SK-N-SH (cell line): ENCODE results near the gene SNTG2. TPM values are rescaled to one million over a fixed set of nuclear protein-coding genes. Genes with fewer than 3 reads are reported as not detected.

Experiments used
- CTCF ChIA-PET: fragments of 300-600, 350-600 bp; formaldehyde crosslinking; extraction: SDS; loops from one replicate; lab custom pipeline; 2021; lab: Yijun Ruan, JAX
- POLR2A ChIA-PET: fragments of 350-600 bp; sonication (Branson Sonifier 250); formaldehyde crosslinking; extraction: SDS; loops from one replicate; lab custom pipeline; 2020; ENCODE audit warnings: antibody characterized with exemption, inconsistent platforms; lab: Yijun Ruan, JAX
- DNase-seq: peaks from one replicate; pipeline ENCODE4 v3.0.0; 2012
- H2AFZ ChIP-seq: fragments of 200-600 bp; sonication (generic); 2 replicates; pipeline ENCODE4 v1.8.1; 2016; ENCODE audit warnings: antibody characterized with exemption, mild to moderate bottlenecking, low read depth
- H3F3A ChIP-seq: fragments of 200-600 bp; sonication (generic); replicated peaks from 2 replicates; pipeline ENCODE3; 2016; ENCODE audit warnings: antibody characterized with exemption, mild to moderate bottlenecking; ENCODE audit not compliant: insufficient read depth
- H3K27ac ChIP-seq, 2 experiments: fragments of 200-500 bp in 1 of 2; fragments of 200-600 bp in 1 of 2; sonication (Bioruptor generic) in 1 of 2; sonication (generic), shearing (Covaris generic) in 1 of 2; 2 replicates each; pipeline versions ENCODE4 v1.5.1 to v1.6.1; 2014 to 2016; ENCODE audit warnings: low read depth in 2 of 2, inconsistent platforms in 1 of 2, low read length in 1 of 2, mild to moderate bottlenecking in 1 of 2, mixed read lengths in 1 of 2
- H3K27me3 ChIP-seq: fragments of 200-600 bp; sonication (generic), shearing (Covaris generic); 2 replicates; pipeline ENCODE4 v1.6.1; 2016; ENCODE audit warnings: mixed run types; ENCODE audit not compliant: insufficient read depth
- H3K36me3 ChIP-seq, 2 experiments: fragments of 200-500 bp in 1 of 2; fragments of 200-600 bp in 1 of 2; sonication (Bioruptor generic) in 1 of 2; sonication (generic) in 1 of 2; replicated peaks in 1 of 2; 2 replicates each; pipeline versions ENCODE3 to v1.5.1; 2014 to 2016; ENCODE audit warnings: low read length in 1 of 2, mild to moderate bottlenecking in 1 of 2; ENCODE audit not compliant: insufficient read depth in 2 of 2, control insufficient read depth in 1 of 2
- H3K4me1 ChIP-seq, 2 experiments: fragments of 200-500 bp in 1 of 2; fragments of 200-600 bp in 1 of 2; sonication (Bioruptor generic) in 1 of 2; sonication (generic), shearing (Covaris generic) in 1 of 2; 2 replicates each; pipeline versions ENCODE4 v1.5.1 to v1.6.1; 2014 to 2016; ENCODE audit warnings: low read depth in 1 of 2, low read length in 1 of 2, mixed run types in 1 of 2; ENCODE audit not compliant: insufficient read depth in 2 of 2, control insufficient read depth in 1 of 2
- H3K4me2 ChIP-seq: fragments of 200-600 bp; sonication (generic), shearing (Covaris generic); 2 replicates; pipeline ENCODE4 v1.6.1; 2017; ENCODE audit warnings: mixed run types
- H3K4me3 ChIP-seq, 2 experiments: fragments of 200-500 bp in 1 of 2; fragments of 200-600 bp in 1 of 2; sonication (Bioruptor generic) in 1 of 2; sonication (generic), shearing (Covaris generic) in 1 of 2; 2 replicates each; pipeline versions ENCODE4 v1.5.1 to v1.8.1; 2014 to 2016; ENCODE audit warnings: low read depth in 2 of 2, inconsistent platforms in 1 of 2, low read length in 1 of 2, mild to moderate bottlenecking in 1 of 2, mixed read lengths in 1 of 2, moderate library complexity in 1 of 2
- H3K79me2 ChIP-seq: fragments of 200-600 bp; sonication (generic); 2 replicates; pipeline ENCODE4 v1.8.1; 2017; ENCODE audit warnings: mild to moderate bottlenecking; ENCODE audit not compliant: insufficient read depth
- H3K9ac ChIP-seq: fragments of 200-600 bp; sonication (generic); 2 replicates; pipeline ENCODE4 v1.6.1; 2017; ENCODE audit warnings: mixed run types
- H3K9me2 ChIP-seq: fragments of 200-600 bp; sonication (generic); 2 replicates; pipeline ENCODE4 v1.6.1; 2017; ENCODE audit warnings: mixed run types
- H3K9me3 ChIP-seq: fragments of 200-600 bp; sonication (generic); 2 replicates; pipeline ENCODE4 v1.6.1; 2017; ENCODE audit warnings: mixed run types, mild to moderate bottlenecking, moderate library complexity
- H4K20me1 ChIP-seq: fragments of 200-600 bp; sonication (generic); 2 replicates; pipeline ENCODE4 v1.6.1; 2017; ENCODE audit warnings: mild to moderate bottlenecking, mixed run types; ENCODE audit not compliant: insufficient read depth
- CHD2 ChIP-seq: fragments of 150-350 bp; IDR thresholded peaks from 2 replicates; pipeline ENCODE4 v1.6.1; 2018; ENCODE audit warnings: low read length; ENCODE audit not compliant: partially characterized antibody
- ELF1 ChIP-seq: IDR thresholded peaks from 2 replicates; pipeline ENCODE4 v1.4.0; 2012
- FOXM1 ChIP-seq: IDR thresholded peaks from 2 replicates; pipeline ENCODE4 v1.4.0; 2012; ENCODE audit warnings: low read depth, mild to moderate bottlenecking
- MEF2A ChIP-seq: IDR thresholded peaks from 2 replicates; pipeline ENCODE4 v1.4.0; 2012; ENCODE audit warnings: low read depth, borderline replicate concordance
- MXI1 ChIP-seq: IDR thresholded peaks from 2 replicates; pipeline ENCODE4 v1.6.1; 2012; ENCODE audit warnings: mild to moderate bottlenecking, low read depth, low read length, improper control_type of control experiment
- RAD21 ChIP-seq: IDR thresholded peaks from 2 replicates; pipeline ENCODE4 v1.6.1; 2012; ENCODE audit warnings: mild to moderate bottlenecking, low read length
- RFX5 ChIP-seq: IDR thresholded peaks from 2 replicates; pipeline ENCODE4 v1.6.1; 2012; ENCODE audit warnings: mild to moderate bottlenecking, improper control_type of control experiment, low read length
- TCF12 ChIP-seq: IDR thresholded peaks from 2 replicates; pipeline ENCODE4 v1.4.0; 2012
- YY1 ChIP-seq: IDR thresholded peaks from 2 replicates; pipeline ENCODE4 v1.4.0; 2012; ENCODE audit warnings: low read depth, mild to moderate bottlenecking
- WGBS: methylation state at CpG from one replicate; pipeline ENCODE4 v1.1.6; 2017; ENCODE audit warnings: low lambda C conversion rate; 5-methylcytosine and 5-hydroxymethylcytosine counted together
- polyA plus RNA-seq, 3 experiments: library from polyadenylated mRNA; depleted of rRNA; stranded (reverse); fragments of >200 nt; gene quantifications; 2 replicates each; pipeline ENCODE4 v1.2.3, GENCODE V29; 2012
- TF ChIP-seq, protein P1 (sequence below): IDR thresholded peaks from 2 replicates; pipeline ENCODE4 v1.4.0; 2012; ENCODE audit warnings: low read depth
- TF ChIP-seq, protein P2 (sequence below): IDR thresholded peaks from 2 replicates; pipeline ENCODE4 v1.4.0; 2012; ENCODE audit warnings: low read depth, borderline replicate concordance
- TF ChIP-seq, protein P3 (sequence below): IDR thresholded peaks from 2 replicates; pipeline ENCODE4 v1.6.1; 2012; ENCODE audit warnings: mild to moderate bottlenecking, low read depth, low read length, moderate library complexity

The SNTG2 gene
- polyA plus RNA-seq, 1 of the 3 experiments (the other 2 are of a cell fraction), result not detected

DNA sequence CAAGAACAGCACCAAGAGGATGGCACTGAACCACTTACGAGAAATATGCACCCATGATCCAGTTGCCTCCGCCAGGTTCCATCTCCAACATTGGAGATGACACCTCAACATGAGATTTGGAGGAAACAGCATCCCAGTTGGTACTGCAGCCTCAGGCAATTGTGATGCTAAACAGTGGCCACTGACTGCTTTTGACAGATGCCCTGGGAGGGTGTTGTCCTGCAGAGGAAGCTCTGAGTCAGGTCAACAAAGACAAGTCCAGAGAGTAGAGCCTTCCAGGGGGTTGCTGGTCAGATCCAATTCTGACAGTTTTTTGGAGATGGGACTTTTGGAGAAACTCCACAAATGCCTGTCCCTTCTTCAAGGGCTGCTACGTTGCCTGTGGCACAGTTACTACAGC lies 82.4 kb downstream of the SNTG2 start:
- Histone ChIP-seq H3K36me3 (no peaks in the 10 kb centered on the region), H3K27ac (no peak overlapping the region), H4K20me1 (no peaks in the 10 kb centered on the region), H3K79me2 (no peaks in the 10 kb centered on the region), H3K9me3 (no peaks in the 10 kb centered on the region), H3K27me3 (no peaks in the 10 kb centered on the region), H3K4me3 (no peak overlapping the region), H3K9ac (no peak overlapping the region), H3K9me2 (no peaks in the 10 kb centered on the region), H2AFZ (no peak overlapping the region), H3F3A (no peaks in the 10 kb centered on the region), H3K4me1 (peaks cover 0 to 17% of the 10 kb centered on the region in 2 experiments; a peak in 1 of 4 replicates), H3K4me2 (no peak overlapping the region)
- TF ChIP-seq CHD2, result no peak
- ChIA-PET POLR2A (no interaction called here), CTCF (interaction anchor here (1.3 to 1.5 kb wide), 2 partner anchors 15 to 518 kb away, joined by 4 read pairs; no protein-coding TSS in a partner anchor)
- WGBS, result 25% methylated on average over 3 of the region's 3 CpGs
- DNase-seq, result no peak

DNA sequence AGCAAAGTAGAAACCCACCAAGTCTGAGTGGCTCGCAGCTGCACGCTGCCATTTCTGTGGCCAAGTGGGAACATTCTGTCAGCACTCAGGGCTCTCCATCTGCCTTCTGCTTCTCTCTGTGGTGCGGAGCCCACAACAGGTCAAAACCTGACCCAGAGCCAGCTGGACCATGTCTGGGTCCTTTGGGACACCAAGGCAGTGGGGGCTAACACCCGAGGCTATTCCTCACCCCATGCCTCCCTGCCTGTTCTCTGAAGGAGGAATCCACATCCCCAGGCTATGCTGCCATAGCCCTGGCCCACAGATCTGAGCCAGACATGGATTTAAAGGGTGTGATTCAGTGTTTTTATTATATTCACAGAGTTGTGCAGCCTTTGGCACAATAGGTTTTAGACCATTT lies 86.4 kb downstream of the SNTG2 start:
- H3K27ac ChIP-seq, result no peak overlapping the region
- no peaks in the 10 kb centered on the region for H3K79me2 ChIP-seq
- POLR2A ChIA-PET, result no interaction called here
- H3K4me3 ChIP-seq, result no peak overlapping the region
- no peak overlapping the region for H3K4me2 ChIP-seq
- H3K9ac ChIP-seq, result no peak overlapping the region
- peaks cover 4% of the 10 kb centered on the region; the same call in 1 of the 2 replicates for H3K9me3 ChIP-seq
- WGBS, result 0% methylated on average over 1 of the region's 4 CpGs
- TF ChIP-seq, protein P1, sequence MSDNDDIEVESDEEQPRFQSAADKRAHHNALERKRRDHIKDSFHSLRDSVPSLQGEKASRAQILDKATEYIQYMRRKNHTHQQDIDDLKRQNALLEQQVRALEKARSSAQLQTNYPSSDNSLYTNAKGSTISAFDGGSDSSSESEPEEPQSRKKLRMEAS, result no peak
- TF ChIP-seq, all 33 proteins: peak for 0
- Histone ChIP-seq H3K4me1 (peaks cover 0 to 7% of the 10 kb centered on the region in 2 experiments; a peak in 1 of 4 replicates), H4K20me1 (no peaks in the 10 kb centered on the region), H2AFZ (no peak overlapping the region), H3K9me2 (no peaks in the 10 kb centered on the region), H3F3A (no peaks in the 10 kb centered on the region), H3K36me3 (no peaks in the 10 kb centered on the region), H3K27me3 (no peaks in the 10 kb centered on the region)
- DNase-seq, result no peak
- CTCF ChIA-PET, result interaction anchor here (0.7 kb wide), 2 partner anchors 14 to 44 kb away, joined by 3 to 4 read pairs; no protein-coding TSS in a partner anchor

DNA sequence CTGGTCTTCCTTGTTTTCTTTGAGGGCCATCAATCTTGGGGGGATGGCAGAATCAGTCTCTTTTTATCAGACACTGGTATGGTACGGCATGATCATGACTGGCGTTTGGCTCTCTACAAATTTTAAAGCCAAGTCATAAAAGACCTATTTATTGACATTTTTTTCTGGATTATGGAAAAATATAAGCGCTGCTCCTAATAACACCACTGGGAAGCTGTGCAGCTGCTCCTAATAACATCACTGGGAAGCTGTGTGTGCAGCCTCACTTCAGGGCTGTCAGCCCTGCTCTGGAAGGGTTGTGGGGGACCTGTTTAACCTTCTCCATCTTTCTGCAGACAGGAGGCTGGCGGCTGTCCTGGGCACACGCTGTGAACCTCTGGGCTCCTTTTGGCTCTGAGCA lies 88.9 kb downstream of the SNTG2 start:
- Histone ChIP-seq H3K27ac (no peak overlapping the region), H3K4me3 (no peak overlapping the region), H3K27me3 (no peaks in the 10 kb centered on the region)
- CTCF ChIA-PET, result interaction anchor here (0.8 to 2.3 kb wide), 3 partner anchors 9 to 85 kb away, joined by 3 to 6 read pairs (median 3); no protein-coding TSS in a partner anchor
- TF ChIP-seq, protein P2, sequence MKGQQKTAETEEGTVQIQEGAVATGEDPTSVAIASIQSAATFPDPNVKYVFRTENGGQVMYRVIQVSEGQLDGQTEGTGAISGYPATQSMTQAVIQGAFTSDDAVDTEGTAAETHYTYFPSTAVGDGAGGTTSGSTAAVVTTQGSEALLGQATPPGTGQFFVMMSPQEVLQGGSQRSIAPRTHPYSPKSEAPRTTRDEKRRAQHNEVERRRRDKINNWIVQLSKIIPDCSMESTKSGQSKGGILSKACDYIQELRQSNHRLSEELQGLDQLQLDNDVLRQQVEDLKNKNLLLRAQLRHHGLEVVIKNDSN, result no peak
- TF ChIP-seq RFX5 (no peak), RAD21 (no peak), MXI1 (no peak), FOXM1 (no peak), YY1 (no peak), ELF1 (no peak), TCF12 (no peak), MEF2A (no peak)
- TF ChIP-seq, protein P1, result no peak
- TF ChIP-seq, protein P3, sequence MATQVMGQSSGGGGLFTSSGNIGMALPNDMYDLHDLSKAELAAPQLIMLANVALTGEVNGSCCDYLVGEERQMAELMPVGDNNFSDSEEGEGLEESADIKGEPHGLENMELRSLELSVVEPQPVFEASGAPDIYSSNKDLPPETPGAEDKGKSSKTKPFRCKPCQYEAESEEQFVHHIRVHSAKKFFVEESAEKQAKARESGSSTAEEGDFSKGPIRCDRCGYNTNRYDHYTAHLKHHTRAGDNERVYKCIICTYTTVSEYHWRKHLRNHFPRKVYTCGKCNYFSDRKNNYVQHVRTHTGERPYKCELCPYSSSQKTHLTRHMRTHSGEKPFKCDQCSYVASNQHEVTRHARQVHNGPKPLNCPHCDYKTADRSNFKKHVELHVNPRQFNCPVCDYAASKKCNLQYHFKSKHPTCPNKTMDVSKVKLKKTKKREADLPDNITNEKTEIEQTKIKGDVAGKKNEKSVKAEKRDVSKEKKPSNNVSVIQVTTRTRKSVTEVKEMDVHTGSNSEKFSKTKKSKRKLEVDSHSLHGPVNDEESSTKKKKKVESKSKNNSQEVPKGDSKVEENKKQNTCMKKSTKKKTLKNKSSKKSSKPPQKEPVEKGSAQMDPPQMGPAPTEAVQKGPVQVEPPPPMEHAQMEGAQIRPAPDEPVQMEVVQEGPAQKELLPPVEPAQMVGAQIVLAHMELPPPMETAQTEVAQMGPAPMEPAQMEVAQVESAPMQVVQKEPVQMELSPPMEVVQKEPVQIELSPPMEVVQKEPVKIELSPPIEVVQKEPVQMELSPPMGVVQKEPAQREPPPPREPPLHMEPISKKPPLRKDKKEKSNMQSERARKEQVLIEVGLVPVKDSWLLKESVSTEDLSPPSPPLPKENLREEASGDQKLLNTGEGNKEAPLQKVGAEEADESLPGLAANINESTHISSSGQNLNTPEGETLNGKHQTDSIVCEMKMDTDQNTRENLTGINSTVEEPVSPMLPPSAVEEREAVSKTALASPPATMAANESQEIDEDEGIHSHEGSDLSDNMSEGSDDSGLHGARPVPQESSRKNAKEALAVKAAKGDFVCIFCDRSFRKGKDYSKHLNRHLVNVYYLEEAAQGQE, result no peak
- TF ChIP-seq, all 33 proteins: peak for 0
- Histone ChIP-seq H3K9me3 (peaks cover 4% of the 10 kb centered on the region; the same call in 1 of the 2 replicates), H3F3A (no peaks in the 10 kb centered on the region), H4K20me1 (no peaks in the 10 kb centered on the region), H3K9ac (no peak overlapping the region), H3K9me2 (no peaks in the 10 kb centered on the region), H3K4me1 (peaks cover 0 to 7% of the 10 kb centered on the region in 2 experiments; a peak in 1 of 4 replicates), H3K79me2 (no peaks in the 10 kb centered on the region), H2AFZ (no peak overlapping the region), H3K4me2 (no peak overlapping the region), H3K36me3 (no peaks in the 10 kb centered on the region)
- POLR2A ChIA-PET, result no interaction called here
- DNase-seq, result no peak
- 24% methylated on average over 5 of the region's 5 CpGs for WGBS
